Upper lobe of right lung (tissue), 1 donor: ENCODE measurements around the gene RAPGEFL1. TPM values are rescaled to one million over a fixed set of nuclear protein-coding genes. Genes with fewer than 3 reads are reported as not detected.

Experiments
- ATAC-seq: fragments of 200-7000 bp; cut with Tn5 transposase; one replicate; pipeline ENCODE4 v1.9.1; 2020; ENCODE audit warnings: mild to moderate bottlenecking, moderate library complexity
- DNase-seq: peaks from one replicate; pipeline ENCODE4 v3.0.0-alpha.2; 2020
- H3K27ac ChIP-seq: fragments of 200-600 bp; one replicate; pipeline ENCODE4 v1.8.0; 2022
- H3K27me3 ChIP-seq: fragments of 200-600 bp; one replicate; pipeline ENCODE4 v1.8.0; 2022; ENCODE audit warnings: mild to moderate bottlenecking
- H3K36me3 ChIP-seq: fragments of 200-600 bp; one replicate; pipeline ENCODE4 v1.8.0; 2022
- H3K4me1 ChIP-seq: fragments of 200-600 bp; one replicate; pipeline ENCODE4 v1.8.0; 2022
- H3K4me3 ChIP-seq: fragments of 200-600 bp; one replicate; pipeline ENCODE4 v1.8.0; 2022; ENCODE audit warnings: mild to moderate bottlenecking
- H3K9me3 ChIP-seq: fragments of 200-600 bp; one replicate; pipeline ENCODE4 v1.8.0; 2022
- CTCF ChIP-seq: fragments of 200-600 bp; IDR thresholded peaks from one replicate; pipeline ENCODE4 v1.8.0; 2022; ENCODE audit warnings: antibody characterized with exemption
- intact Hi-C: fragments of 100-400 bp; cut with DNase I; formaldehyde crosslinking; loops from one replicate; pipeline ENCODE4 v1.11.0; 2022
- long read RNA-seq: library from polyadenylated mRNA; unstranded; transcript quantifications from one replicate; pipeline ENCODE4 v2.0.0, GENCODE V29; 2021
- total RNA-seq: library from RNA; stranded (reverse); fragmentation: NEBNext Ultra II Directional; extraction: Animal tissue kit (Norgen Biotek cat#: 25700); gene quantifications from one replicate; pipeline ENCODE4 v1.2.1, GENCODE V29; 2021
- donor health status: DM: no; HTN: yes; CAD: no; lungs with severe emphysema.

Gene RAPGEFL1
- 10.2 TPM for total RNA-seq
- long read RNA-seq, full-length matches to known transcripts, result 2 of 14 reads
- long read RNA-seq, partial matches to known transcripts, result 7 of 14 reads
- long read RNA-seq, other reads (novel, unspliced or antisense), result 5 of 14 reads

- ATAC-seq (peak; percentile 91), DNase-seq (peak; percentile 94)
- TF ChIP-seq CTCF, result no peak
- H3K36me3 ChIP-seq, result peaks cover 8% of the 10 kb centered on the region
- H3K4me3 ChIP-seq, result peak within 1 kb of the TSS; percentile 48
- intact Hi-C loops, result no loop called here
- H3K27ac ChIP-seq, result peak within 1 kb of the TSS; percentile 45
- H3K27me3 ChIP-seq, result no peaks in the 10 kb centered on the region
- H3K9me3 ChIP-seq, result no peaks in the 10 kb centered on the region
- peaks cover 23% of the 10 kb centered on the region for H3K4me1 ChIP-seq
Observed at GRCh38 chr17:40177275-40177874, at the start of gene RAPGEFL1. TSS of gene RAPGEFL1 (plus strand) at chr17:40177470. CDS start at chr17:40177862, 392 bp downstream.

GRCh38 chr17:40129498-40129897 is 47.8 kb upstream of the RAPGEFL1 start:
- DNase-seq, result no peak
- H3K27me3 ChIP-seq, result no peaks in the 10 kb centered on the region
- no peak for TF ChIP-seq CTCF
- H3K4me3 ChIP-seq, result no peak overlapping the region
- H3K9me3 ChIP-seq, result no peaks in the 10 kb centered on the region
- peaks cover 90% of the 10 kb centered on the region for H3K36me3 ChIP-seq
- peaks cover 12% of the 10 kb centered on the region for H3K4me1 ChIP-seq
- H3K27ac ChIP-seq, result no peak overlapping the region
- intact Hi-C loops, result no loop called here
- no peak for ATAC-seq

GRCh38 chr17:40130352-40131042 is 46.8 kb upstream of the RAPGEFL1 start:
- Histone ChIP-seq H3K36me3 (peaks cover 96% of the 10 kb centered on the region), H3K27me3 (no peaks in the 10 kb centered on the region), H3K27ac (peak overlapping the region; percentile 62), H3K9me3 (no peaks in the 10 kb centered on the region), H3K4me3 (no peak overlapping the region), H3K4me1 (peaks cover 2% of the 10 kb centered on the region)
- DNase-seq (no peak), ATAC-seq (peak; percentile 93)
- intact Hi-C loops, result no loop called here
- TF ChIP-seq CTCF, result no peak

- Histone ChIP-seq H3K27ac (no peak overlapping the region), H3K9me3 (no peaks in the 10 kb centered on the region), H3K4me1 (peaks cover 4% of the 10 kb centered on the region), H3K27me3 (no peaks in the 10 kb centered on the region), H3K4me3 (no peak overlapping the region), H3K36me3 (peaks cover 75% of the 10 kb centered on the region)
- intact Hi-C loops, result no loop called here
- no peak for DNase-seq
- no peak for ATAC-seq
- TF ChIP-seq CTCF, result no peak
Observed at GRCh38 chr17:40134184-40134583, 43.1 kb upstream of the RAPGEFL1 start.

- intact Hi-C loops, result no loop called here
- Histone ChIP-seq H3K27ac (no peak overlapping the region), H3K4me3 (no peak overlapping the region), H3K4me1 (peaks cover 8% of the 10 kb centered on the region), H3K36me3 (peaks cover 62% of the 10 kb centered on the region), H3K27me3 (no peaks in the 10 kb centered on the region), H3K9me3 (no peaks in the 10 kb centered on the region)
- ATAC-seq (no peak), DNase-seq (no peak)
- TF ChIP-seq CTCF, result no peak
Observed at GRCh38 chr17:40135817-40136216, 41.5 kb upstream of the RAPGEFL1 start.
